ENCODE measurements around the gene GOLM1.

DNA sequence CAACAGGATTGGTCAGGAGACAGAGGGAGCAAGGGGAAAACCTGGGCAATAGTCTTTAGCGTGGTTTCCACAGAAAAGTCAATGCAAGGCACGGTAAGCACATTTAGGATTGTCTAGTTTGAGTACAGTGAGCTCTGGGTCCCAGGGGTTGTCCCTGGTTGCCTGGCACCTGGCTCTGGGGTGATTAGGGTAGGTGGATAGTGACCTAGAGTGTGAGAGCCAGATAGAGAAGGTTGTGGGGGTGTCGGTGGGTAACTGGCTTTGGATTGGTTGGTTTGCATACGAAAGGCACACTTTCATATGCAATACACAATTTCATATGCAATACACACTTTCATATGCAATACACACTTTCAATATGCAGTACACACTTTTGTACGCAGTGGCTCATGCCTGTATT lies 20.1 kb upstream of the GOLM1 start:
- TF ChIP-seq, protein P1, sequence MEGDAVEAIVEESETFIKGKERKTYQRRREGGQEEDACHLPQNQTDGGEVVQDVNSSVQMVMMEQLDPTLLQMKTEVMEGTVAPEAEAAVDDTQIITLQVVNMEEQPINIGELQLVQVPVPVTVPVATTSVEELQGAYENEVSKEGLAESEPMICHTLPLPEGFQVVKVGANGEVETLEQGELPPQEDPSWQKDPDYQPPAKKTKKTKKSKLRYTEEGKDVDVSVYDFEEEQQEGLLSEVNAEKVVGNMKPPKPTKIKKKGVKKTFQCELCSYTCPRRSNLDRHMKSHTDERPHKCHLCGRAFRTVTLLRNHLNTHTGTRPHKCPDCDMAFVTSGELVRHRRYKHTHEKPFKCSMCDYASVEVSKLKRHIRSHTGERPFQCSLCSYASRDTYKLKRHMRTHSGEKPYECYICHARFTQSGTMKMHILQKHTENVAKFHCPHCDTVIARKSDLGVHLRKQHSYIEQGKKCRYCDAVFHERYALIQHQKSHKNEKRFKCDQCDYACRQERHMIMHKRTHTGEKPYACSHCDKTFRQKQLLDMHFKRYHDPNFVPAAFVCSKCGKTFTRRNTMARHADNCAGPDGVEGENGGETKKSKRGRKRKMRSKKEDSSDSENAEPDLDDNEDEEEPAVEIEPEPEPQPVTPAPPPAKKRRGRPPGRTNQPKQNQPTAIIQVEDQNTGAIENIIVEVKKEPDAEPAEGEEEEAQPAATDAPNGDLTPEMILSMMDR (IDR thresholded peaks at IDR 0.05; ENCODE audit: borderline replicate concordance, extremely low read depth, low read length, poor library complexity, severe bottlenecking) = no peak
- TF ChIP-seq EZH2 (IDR thresholded peaks at IDR 0.05; ENCODE audit: borderline replicate concordance, low read depth, low read length, severe bottlenecking) = no peak
